Stomach smooth muscle (tissue), 2 donors: ENCODE results near the gene REC114.
"Not testable (repeated sequence)": the region's sequence is repeated elsewhere in the genome, so short reads cannot be mapped to it uniquely, and the experiment has no call there.

Source experiments
- H3K27ac ChIP-seq: one replicate; pipeline ENCODE4 v1.7.0; 2013; ENCODE audit warnings: mild to moderate bottlenecking, low read length, inconsistent platforms
- H3K27me3 ChIP-seq, 2 donors: one replicate each; pipeline ENCODE4 v1.7.0; 2013; ENCODE audit warnings: low read length in 2 of 2; ENCODE audit not compliant: insufficient read depth in 2 of 2, control insufficient read depth in 1 of 2
- H3K36me3 ChIP-seq, 2 donors: one replicate each; pipeline ENCODE4 v1.7.0; 2013; ENCODE audit warnings: low read length in 2 of 2; ENCODE audit not compliant: control insufficient read depth in 2 of 2, insufficient read depth in 2 of 2
- H3K4me1 ChIP-seq: one replicate; pipeline ENCODE4 v1.7.0; 2013; ENCODE audit warnings: low read length; ENCODE audit not compliant: control insufficient read depth, insufficient read depth
- H3K4me3 ChIP-seq, 2 donors: one replicate each; pipeline ENCODE4 v1.7.0; 2013; ENCODE audit warnings: low read length in 2 of 2
- H3K9ac ChIP-seq, 2 donors: one replicate each; pipeline ENCODE4 v1.7.0; 2013; ENCODE audit warnings: low read length in 2 of 2, mild to moderate bottlenecking in 1 of 2
- H3K9me3 ChIP-seq, 2 donors: one replicate each; pipeline ENCODE4 v1.7.0; 2013; ENCODE audit warnings: low read length in 2 of 2; ENCODE audit not compliant: control insufficient read depth in 2 of 2
- donor health status: healthy.
- donor health status: Pancreatic carcinoma.

Gene REC114

GRCh38 chr15:73485372-73485771 lies 42.4 kb downstream of the REC114 start:
- no peak overlapping the region for H3K4me3 ChIP-seq
- H3K4me1 ChIP-seq = no peaks in the 10 kb centered on the region
- H3K9me3 ChIP-seq = no peaks in the 10 kb centered on the region
- no peak overlapping the region for H3K27ac ChIP-seq
- H3K9ac ChIP-seq = no peak overlapping the region
- no peaks in the 10 kb centered on the region for H3K36me3 ChIP-seq
- H3K27me3 ChIP-seq = no peaks in the 10 kb centered on the region

DNA sequence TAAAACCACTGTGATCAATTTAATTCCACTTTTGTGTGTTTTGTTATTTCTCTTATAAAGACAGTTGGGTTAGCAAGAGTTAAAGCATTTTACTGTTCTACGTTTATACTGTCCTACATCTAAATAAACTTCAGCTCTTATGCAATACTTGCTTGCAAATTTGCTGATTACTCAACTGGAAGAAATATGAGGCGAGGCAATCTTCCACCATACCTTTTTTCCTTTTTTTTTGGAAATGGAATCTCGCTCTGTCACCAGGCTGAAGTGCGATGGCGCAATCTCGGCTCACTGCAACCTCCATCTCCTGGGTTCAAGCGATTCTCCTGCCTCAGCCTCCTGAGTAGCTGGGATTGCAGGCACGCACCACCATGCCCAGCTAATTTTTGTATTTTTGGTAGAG lies 42.9 kb downstream of the REC114 start:
- not testable (repeated sequence) for H3K4me3 ChIP-seq, H3K9me3 ChIP-seq, H3K9ac ChIP-seq, H3K36me3 ChIP-seq, H3K4me1 ChIP-seq, H3K27me3 ChIP-seq, H3K27ac ChIP-seq

DNA sequence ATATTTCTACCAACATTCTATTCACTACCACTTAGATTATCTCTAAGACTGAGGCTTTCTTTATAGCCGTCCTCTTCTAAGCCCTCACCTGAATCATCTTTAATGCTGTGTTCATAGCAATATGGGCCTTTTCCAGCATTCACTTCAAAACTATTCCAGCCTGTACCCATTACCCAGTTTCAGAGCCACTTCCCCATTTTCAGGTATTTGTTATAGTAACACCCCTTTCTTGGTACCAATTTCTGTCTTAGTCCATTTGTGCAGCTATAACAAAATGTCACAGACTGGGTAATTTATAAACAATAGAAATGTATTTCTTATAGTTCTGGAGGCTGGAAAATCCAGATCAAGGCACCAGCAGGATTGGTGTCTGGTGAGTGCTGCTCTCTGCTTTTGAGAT lies 45.7 kb downstream of the REC114 start:
- H3K36me3 ChIP-seq = no peaks in the 10 kb centered on the region
- H3K4me3 ChIP-seq = no peak overlapping the region
- no peaks in the 10 kb centered on the region for H3K27me3 ChIP-seq
- no peaks in the 10 kb centered on the region for H3K4me1 ChIP-seq
- H3K27ac ChIP-seq = no peak overlapping the region
- H3K9me3 ChIP-seq = no peaks in the 10 kb centered on the region
- H3K9ac ChIP-seq = no peak overlapping the region

DNA sequence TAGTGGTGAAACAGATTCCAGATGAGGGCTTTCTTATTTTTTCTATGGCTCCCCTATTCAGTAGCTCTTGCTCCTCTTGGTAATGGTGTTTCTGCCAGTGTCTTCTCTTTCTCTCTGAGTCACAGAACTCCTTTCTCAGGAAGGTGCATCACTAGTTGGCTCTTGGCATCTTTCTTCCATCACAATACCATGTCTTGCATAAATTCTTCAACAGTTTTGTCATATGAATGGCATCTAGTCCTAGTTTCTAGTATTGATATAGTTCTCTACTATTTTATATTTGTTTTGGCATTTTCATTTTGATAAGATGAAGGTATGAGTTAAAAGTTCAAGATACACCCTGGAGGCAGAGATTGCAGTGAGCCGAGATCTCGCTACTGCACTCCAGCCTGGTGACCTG lies 51.0 kb downstream of the REC114 start:
- Histone ChIP-seq H3K9me3 (no peaks in the 10 kb centered on the region), H3K36me3 (no peaks in the 10 kb centered on the region), H3K27ac (no peak overlapping the region), H3K9ac (no peak overlapping the region), H3K4me3 (no peak overlapping the region), H3K27me3 (no peaks in the 10 kb centered on the region), H3K4me1 (no peaks in the 10 kb centered on the region)

DNA sequence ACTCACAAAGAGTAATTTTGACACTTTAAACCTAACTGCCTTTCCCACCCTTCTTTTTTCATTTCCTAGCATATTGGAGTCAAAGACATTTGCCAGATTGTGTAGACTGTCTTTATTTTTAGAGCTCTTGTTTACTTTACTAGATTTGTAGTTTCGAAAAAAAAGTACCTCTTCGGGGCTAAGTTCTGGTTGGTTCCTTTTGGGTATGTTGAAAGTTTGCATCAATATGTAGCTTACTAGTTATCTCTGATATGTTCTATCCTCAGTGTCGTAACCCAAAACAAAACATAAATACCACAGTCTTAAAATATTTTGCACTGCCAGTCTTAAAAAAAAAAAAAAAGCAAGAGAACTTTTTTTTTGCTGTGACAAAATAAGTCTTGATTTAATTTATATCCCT lies 52.2 kb downstream of the REC114 start:
- Histone ChIP-seq H3K27me3 (no peaks in the 10 kb centered on the region), H3K9ac (no peak overlapping the region), H3K4me3 (no peak overlapping the region), H3K27ac (no peak overlapping the region), H3K4me1 (no peaks in the 10 kb centered on the region), H3K9me3 (no peaks in the 10 kb centered on the region), H3K36me3 (no peaks in the 10 kb centered on the region)

- Histone ChIP-seq H3K9me3 (no peaks in the 10 kb centered on the region), H3K9ac (no peak overlapping the region), H3K4me1 (no peaks in the 10 kb centered on the region), H3K36me3 (no peaks in the 10 kb centered on the region), H3K27me3 (no peaks in the 10 kb centered on the region), H3K4me3 (no peak overlapping the region), H3K27ac (no peak overlapping the region)
Observed at GRCh38 chr15:73500696-73501095, 57.7 kb downstream of the REC114 start.

DNA sequence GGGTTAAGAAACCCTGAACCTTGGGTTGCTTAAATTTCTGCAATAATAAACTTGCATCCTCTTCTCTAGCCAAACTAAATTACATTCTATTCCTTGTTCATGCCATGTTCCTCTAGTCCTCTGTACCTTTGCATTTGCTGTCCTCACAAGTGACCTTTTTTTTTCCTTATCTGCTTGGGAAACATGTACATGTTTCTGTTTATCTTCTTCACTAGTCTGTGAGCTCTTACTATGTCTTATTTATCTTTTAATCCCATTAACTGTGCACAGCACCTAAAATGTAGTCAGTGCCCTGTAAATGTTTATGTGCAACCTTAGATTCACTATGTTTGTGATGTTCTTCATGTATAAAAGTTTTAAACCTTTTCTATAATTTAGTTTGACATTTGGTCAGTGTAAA lies 61.9 kb downstream of the REC114 start:
- no peaks in the 10 kb centered on the region for H3K9me3 ChIP-seq
- no peaks in the 10 kb centered on the region for H3K27me3 ChIP-seq
- no peaks in the 10 kb centered on the region for H3K4me1 ChIP-seq
- H3K9ac ChIP-seq = no peak overlapping the region
- H3K27ac ChIP-seq = no peak overlapping the region
- H3K4me3 ChIP-seq = no peak overlapping the region
- no peaks in the 10 kb centered on the region for H3K36me3 ChIP-seq

DNA sequence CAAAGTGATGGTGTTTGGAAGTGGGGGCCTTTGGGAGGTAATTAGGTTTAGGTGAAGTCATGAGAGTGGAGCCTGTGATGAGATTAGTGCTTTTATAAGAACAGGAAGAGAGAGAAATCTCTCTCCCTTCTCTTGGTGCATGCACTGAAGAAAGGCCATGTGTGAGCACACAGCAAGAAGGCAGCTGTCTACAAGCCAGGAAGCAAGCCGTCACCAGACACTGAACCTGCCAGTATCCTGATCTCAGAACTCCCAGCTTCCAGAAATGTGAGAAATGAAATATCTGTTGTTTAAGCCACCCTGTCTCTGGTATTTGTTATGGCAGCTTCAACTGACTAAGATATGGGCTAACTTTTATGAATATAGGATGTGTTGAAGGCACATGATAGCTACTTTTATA lies 72.6 kb downstream of the REC114 start:
- H3K4me3 ChIP-seq = no peak overlapping the region
- no peaks in the 10 kb centered on the region for H3K27me3 ChIP-seq
- H3K27ac ChIP-seq = no peak overlapping the region
- no peaks in the 10 kb centered on the region for H3K36me3 ChIP-seq
- H3K4me1 ChIP-seq = no peaks in the 10 kb centered on the region
- H3K9me3 ChIP-seq = no peaks in the 10 kb centered on the region
- no peak overlapping the region for H3K9ac ChIP-seq

GRCh38 chr15:73517566-73517965 lies 74.6 kb downstream of the REC114 start:
- Histone ChIP-seq H3K9ac (no peak overlapping the region), H3K9me3 (no peaks in the 10 kb centered on the region), H3K4me3 (no peak overlapping the region), H3K27me3 (no peaks in the 10 kb centered on the region), H3K27ac (no peak overlapping the region), H3K36me3 (no peaks in the 10 kb centered on the region), H3K4me1 (no peaks in the 10 kb centered on the region)

GRCh38 chr15:73518180-73518862 lies 75.4 kb downstream of the REC114 start:
- Histone ChIP-seq H3K36me3 (no peaks in the 10 kb centered on the region), H3K9me3 (no peaks in the 10 kb centered on the region), H3K27me3 (no peaks in the 10 kb centered on the region), H3K9ac (no peak overlapping the region), H3K4me1 (no peaks in the 10 kb centered on the region), H3K4me3 (no peak overlapping the region), H3K27ac (no peak overlapping the region)

- no peak overlapping the region for H3K9ac ChIP-seq
- H3K27me3 ChIP-seq = no peaks in the 10 kb centered on the region
- H3K36me3 ChIP-seq = no peaks in the 10 kb centered on the region
- no peaks in the 10 kb centered on the region for H3K9me3 ChIP-seq
- H3K4me1 ChIP-seq = no peaks in the 10 kb centered on the region
- H3K27ac ChIP-seq = no peak overlapping the region
- no peak overlapping the region for H3K4me3 ChIP-seq
Observed at GRCh38 chr15:73518876-73519733, 76.1 kb downstream of the REC114 start.
